Testis (tissue), 2 donors: ENCODE results near the gene PARVB.

Experiments
- CTCF ChIP-seq, 3 experiments: fragments of 450-650 bp in 2 of 3; fragments of 200-600 bp in 1 of 3; sonication (generic) in 1 of 3; IDR thresholded peaks; one replicate each; pipeline ENCODE4 v1.5.1; 2016 to 2019; ENCODE audit warnings: antibody characterized with exemption in 3 of 3, mild to moderate bottlenecking in 2 of 3, moderate library complexity in 1 of 3
- POLR2A ChIP-seq: fragments of 450-650 bp; IDR thresholded peaks from one replicate; pipeline ENCODE4 v1.6.1; 2017; ENCODE audit warnings: antibody characterized with exemption, mild to moderate bottlenecking, moderate library complexity

GRCh38 chr22:44024288-44024921 lies at the start of gene PARVB:
- no peak for TF ChIP-seq CTCF (IDR thresholded peaks at IDR 0.05)
- no peak for TF ChIP-seq POLR2A
